ENCODE results near the gene TNFAIP8. TPM values are rescaled to one million over a fixed set of nuclear protein-coding genes. Genes with fewer than 3 reads are reported as not detected.

TNFAIP8 gene
- total RNA-seq, 2 donors from 2014 or later, result 131 to 333 TPM

DNA sequence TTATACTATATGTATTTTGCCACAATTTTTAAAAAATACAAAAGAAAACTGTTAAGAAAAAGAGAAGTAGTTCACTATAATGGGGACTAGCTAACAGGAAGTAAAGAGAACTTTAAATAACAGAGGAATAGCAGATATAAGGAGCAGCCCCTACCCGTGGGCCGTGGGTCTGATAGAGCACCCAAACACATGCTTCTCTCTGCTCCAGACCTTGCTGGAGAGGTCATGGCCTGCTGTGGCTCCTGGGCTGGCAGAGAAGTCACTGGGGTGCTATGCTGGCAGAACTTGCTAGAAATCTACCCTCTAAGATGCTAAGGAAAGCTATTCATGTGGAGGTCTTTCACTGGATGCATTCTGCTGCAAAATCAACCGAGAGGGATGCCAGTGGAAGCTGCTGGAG lies 10.0 kb upstream of the TNFAIP8 start:
- DNase-seq (ENCODE audit: low spot score), result no peak
- Mint-ChIP-seq H3K27me3 (no peaks in the 10 kb centered on the region), H3K27ac (peak overlapping the region; percentile 99), H3K4me1 (ENCODE audit: low read depth in 2 of 2) (peaks cover 86 to 98% of the 10 kb centered on the region in 2 donors), H3K36me3 (peaks cover 4% of the 10 kb centered on the region), H3K4me3 (peak overlapping the region; percentile 85), H3K9me3 (peaks cover 2% of the 10 kb centered on the region)
- no peak for ATAC-seq

GRCh38 chr5:119346394-119346793 lies 9.4 kb upstream of the TNFAIP8 start:
- DNase-seq (ENCODE audit: low spot score) (no peak), ATAC-seq (peak; percentile 48 to 52)
- Mint-ChIP-seq H3K27me3 (no peaks in the 10 kb centered on the region), H3K36me3 (peaks cover 4% of the 10 kb centered on the region), H3K9me3 (peaks cover 2% of the 10 kb centered on the region), H3K4me3 (peak overlapping the region; percentile 85), H3K27ac (peak overlapping the region; percentile 99), H3K4me1 (ENCODE audit: low read depth in 2 of 2) (peaks cover 82 to 95% of the 10 kb centered on the region in 2 donors)

DNA sequence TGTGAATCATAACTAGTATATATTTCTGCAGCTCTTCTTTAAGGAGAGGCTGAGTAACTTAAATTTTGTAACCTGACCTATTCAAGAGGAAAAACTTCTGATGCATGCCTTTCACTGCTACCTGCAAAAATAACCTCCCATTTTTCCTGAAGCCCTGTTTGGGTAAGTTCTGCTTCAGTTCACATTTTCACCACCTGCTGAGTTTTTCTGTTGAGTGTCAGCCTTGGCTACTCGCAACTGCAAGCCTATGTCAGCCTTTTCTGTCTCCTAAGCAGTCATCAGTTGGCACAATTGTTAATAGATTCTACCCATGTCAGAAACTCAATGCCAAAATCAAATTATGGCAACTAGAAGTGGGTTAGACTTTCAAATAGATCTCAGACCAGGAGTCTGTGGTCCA lies 8.2 kb upstream of the TNFAIP8 start:
- no peaks in the 10 kb centered on the region for H3K27me3 Mint-ChIP-seq
- H3K36me3 Mint-ChIP-seq, result peaks cover 4% of the 10 kb centered on the region
- ATAC-seq (no peak), DNase-seq (ENCODE audit: low spot score) (no peak)
- H3K4me1 Mint-ChIP-seq (ENCODE audit: low read depth in 2 of 2), result peaks cover 79 to 94% of the 10 kb centered on the region in 2 donors
- peak overlapping the region; percentile 99 for H3K27ac Mint-ChIP-seq
- H3K9me3 Mint-ChIP-seq, result peaks cover 2% of the 10 kb centered on the region
- peak overlapping the region; percentile 85 for H3K4me3 Mint-ChIP-seq

GRCh38 chr5:119347991-119348390 lies 7.8 kb upstream of the TNFAIP8 start:
- Mint-ChIP-seq H3K9me3 (peaks cover 2% of the 10 kb centered on the region), H3K4me1 (ENCODE audit: low read depth in 2 of 2) (peaks cover 79 to 94% of the 10 kb centered on the region in 2 donors), H3K36me3 (peaks cover 4% of the 10 kb centered on the region), H3K27ac (peak overlapping the region; percentile 99), H3K27me3 (no peaks in the 10 kb centered on the region), H3K4me3 (peak overlapping the region; percentile 85)
- no peak for DNase-seq (ENCODE audit: low spot score)
- ATAC-seq, result no peak

DNA sequence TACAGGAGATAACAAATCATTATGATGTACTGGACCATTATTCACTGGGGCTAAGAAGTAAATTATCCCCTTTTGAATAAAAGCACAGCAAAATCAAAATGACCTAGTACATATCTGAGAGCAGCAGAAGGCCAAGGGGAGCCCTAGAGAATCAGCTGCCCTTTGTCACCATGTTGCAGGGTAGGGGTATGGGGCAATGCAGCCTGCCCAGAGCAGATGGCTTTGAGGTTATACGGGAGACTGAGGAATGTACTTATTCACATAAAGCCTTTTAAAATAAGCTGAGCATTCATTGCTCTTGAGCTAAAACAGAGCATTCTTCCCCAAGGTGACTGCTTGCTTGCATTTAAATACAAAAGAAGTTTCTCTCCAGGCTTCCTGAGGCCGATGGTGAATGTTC lies 2.6 kb upstream of the TNFAIP8 start:
- ATAC-seq (no peak), DNase-seq (ENCODE audit: low spot score) (no peak)
- Mint-ChIP-seq H3K4me1 (ENCODE audit: low read depth in 2 of 2) (peaks cover 57 to 78% of the 10 kb centered on the region in 2 donors), H3K36me3 (peaks cover 26% of the 10 kb centered on the region), H3K27ac (peak overlapping the region; percentile 85 to 99), H3K27me3 (no peaks in the 10 kb centered on the region), H3K9me3 (no peaks in the 10 kb centered on the region), H3K4me3 (peak overlapping the region; percentile 97)

- H3K4me1 Mint-ChIP-seq (ENCODE audit: low read depth in 2 of 2), result peaks cover 56 to 78% of the 10 kb centered on the region in 2 donors
- H3K27me3 Mint-ChIP-seq, result no peaks in the 10 kb centered on the region
- no peak for DNase-seq (ENCODE audit: low spot score)
- peak overlapping the region; percentile 85 to 99 for H3K27ac Mint-ChIP-seq
- peaks cover 31% of the 10 kb centered on the region for H3K36me3 Mint-ChIP-seq
- H3K9me3 Mint-ChIP-seq, result no peaks in the 10 kb centered on the region
- ATAC-seq, result peak; percentile 49 to 82
- H3K4me3 Mint-ChIP-seq, result peak overlapping the region; percentile 97
These were observed 2.0 kb upstream of the TNFAIP8 start for GRCh38 chr5:119353686-119354366.

DNA sequence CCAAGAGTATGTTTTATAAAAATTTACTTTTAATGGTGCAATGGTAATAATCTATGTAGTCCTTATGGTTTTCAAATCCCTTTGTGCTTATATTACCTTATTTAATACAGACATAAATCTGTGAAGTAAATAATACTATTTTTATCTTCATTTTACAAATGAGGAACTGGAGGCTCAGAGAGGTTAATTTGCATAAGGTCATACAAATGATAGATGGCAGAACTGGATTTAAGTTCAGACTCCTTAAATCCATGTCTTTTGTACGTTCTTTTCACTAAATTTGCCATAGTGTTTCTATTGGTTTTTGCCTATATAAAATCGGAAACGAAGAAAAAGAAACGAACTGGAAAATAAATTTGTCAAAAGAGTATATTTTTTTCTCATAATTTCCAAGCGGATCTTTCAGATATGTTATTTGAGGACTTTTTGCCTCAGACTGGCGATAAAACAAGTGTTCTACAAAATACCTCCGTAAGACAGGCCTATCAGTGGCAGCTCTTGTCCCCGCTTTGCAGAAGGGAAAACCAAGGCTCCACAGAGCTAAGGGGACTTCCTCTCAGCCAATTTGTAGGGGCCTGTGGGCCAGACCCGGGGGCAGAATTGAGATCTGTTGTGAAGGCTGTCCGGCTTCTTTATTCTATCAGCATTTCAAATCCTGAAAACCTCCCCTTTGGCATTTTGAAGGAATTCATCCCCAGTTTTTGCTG lies 1.1 kb upstream of the TNFAIP8 start:
- ATAC-seq, result no peak
- Mint-ChIP-seq H3K27ac (peak overlapping the region; percentile 85 to 99), H3K4me1 (ENCODE audit: low read depth in 2 of 2) (peaks cover 57 to 78% of the 10 kb centered on the region in 2 donors), H3K27me3 (no peaks in the 10 kb centered on the region), H3K36me3 (peaks cover 37% of the 10 kb centered on the region), H3K9me3 (no peaks in the 10 kb centered on the region), H3K4me3 (peak overlapping the region; percentile 97)
- no peak for DNase-seq (ENCODE audit: low spot score)

DNA sequence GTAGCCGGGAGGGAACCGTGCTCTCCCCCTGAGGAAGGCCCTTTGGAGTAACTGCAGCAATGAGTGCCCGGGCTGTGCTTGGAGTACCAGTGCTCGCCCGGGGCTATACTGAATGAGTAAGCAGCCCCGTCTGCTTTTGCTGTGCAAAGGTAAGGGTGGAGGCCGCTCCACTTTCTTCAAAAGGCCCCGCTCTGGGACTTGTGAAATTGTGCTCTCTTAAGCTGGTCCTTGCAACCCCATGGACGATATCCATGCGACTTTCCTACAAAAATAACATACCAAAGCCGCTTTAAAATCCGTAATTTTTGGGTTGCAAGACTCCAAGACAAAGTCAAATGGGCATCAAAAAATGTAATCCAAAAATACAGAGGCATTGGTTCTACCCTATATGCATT lies 578 bp upstream of the TNFAIP8 start:
- H3K27me3 Mint-ChIP-seq, result no peaks in the 10 kb centered on the region
- no peaks in the 10 kb centered on the region for H3K9me3 Mint-ChIP-seq
- peak; percentile 24 to 59 for ATAC-seq
- H3K27ac Mint-ChIP-seq, result peak overlapping the region; percentile 85 to 99
- H3K4me1 Mint-ChIP-seq (ENCODE audit: low read depth in 2 of 2), result peaks cover 56 to 78% of the 10 kb centered on the region in 2 donors
- H3K36me3 Mint-ChIP-seq, result peaks cover 37% of the 10 kb centered on the region
- no peak for DNase-seq (ENCODE audit: low spot score)
- peak overlapping the region; percentile 97 for H3K4me3 Mint-ChIP-seq

DNA sequence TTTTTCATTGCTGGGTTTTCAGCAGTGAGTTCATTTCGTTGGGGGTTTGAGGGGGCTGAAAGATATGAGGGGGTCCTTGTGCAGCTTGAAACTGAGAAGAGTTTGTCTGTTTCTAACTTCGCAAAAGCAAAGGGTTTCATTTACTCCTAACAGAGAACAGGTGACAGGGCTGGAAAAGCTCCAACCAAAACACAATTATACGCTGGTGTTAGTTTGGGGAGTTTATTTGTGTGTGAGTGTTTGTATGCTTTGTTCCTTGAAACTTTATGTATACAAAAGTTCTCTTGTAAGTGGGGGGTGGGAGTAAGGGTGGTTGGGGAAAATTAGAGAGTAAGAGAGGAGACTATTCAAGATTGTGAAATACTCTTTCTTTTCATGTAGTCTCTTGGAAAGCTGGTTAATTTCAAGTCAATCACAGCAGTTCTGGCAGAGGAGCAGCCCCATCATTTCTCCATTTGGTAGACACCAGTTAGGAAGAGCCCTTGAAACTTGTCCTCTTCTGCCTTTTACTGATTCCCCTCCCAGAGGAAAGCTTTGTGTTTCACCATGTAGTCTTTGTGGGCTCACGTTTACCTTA lies 881 bp downstream of the TNFAIP8 start:
- H3K27ac Mint-ChIP-seq, result peak overlapping the region; percentile 85 to 99
- peaks cover 46% of the 10 kb centered on the region for H3K36me3 Mint-ChIP-seq
- DNase-seq (ENCODE audit: low spot score) (no peak), ATAC-seq (no peak)
- H3K27me3 Mint-ChIP-seq, result no peaks in the 10 kb centered on the region
- H3K4me1 Mint-ChIP-seq (ENCODE audit: low read depth in 2 of 2), result peaks cover 64 to 81% of the 10 kb centered on the region in 2 donors
- peak overlapping the region; percentile 97 for H3K4me3 Mint-ChIP-seq
- no peaks in the 10 kb centered on the region for H3K9me3 Mint-ChIP-seq

DNA sequence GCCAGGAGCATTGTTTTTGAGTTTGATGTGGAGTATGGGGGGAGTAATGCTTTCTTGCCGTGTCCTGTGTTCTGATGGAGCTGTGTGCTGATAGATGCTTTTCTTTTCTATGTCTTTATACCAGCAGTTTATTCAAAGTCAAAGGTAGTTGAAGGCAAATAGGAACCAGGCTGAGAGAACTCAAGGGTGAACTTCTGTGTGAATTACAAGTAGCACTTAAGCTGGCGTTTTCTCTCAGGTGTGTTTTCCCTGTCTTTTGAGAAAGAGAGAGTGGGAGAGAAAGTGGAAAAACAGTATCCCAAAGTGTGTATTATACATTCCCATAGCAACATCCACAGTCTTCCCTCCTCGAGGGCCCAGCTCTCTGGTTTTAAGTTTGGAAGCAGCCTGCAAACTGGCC lies 1.5 kb downstream of the TNFAIP8 start:
- no peaks in the 10 kb centered on the region for H3K9me3 Mint-ChIP-seq
- ATAC-seq, result no peak
- H3K36me3 Mint-ChIP-seq, result peaks cover 51% of the 10 kb centered on the region
- no peaks in the 10 kb centered on the region for H3K27me3 Mint-ChIP-seq
- peak overlapping the region; percentile 85 to 99 for H3K27ac Mint-ChIP-seq
- H3K4me1 Mint-ChIP-seq (ENCODE audit: low read depth in 2 of 2), result peaks cover 64 to 81% of the 10 kb centered on the region in 2 donors
- no peak for DNase-seq (ENCODE audit: low spot score)
- H3K4me3 Mint-ChIP-seq, result peak overlapping the region; percentile 97

DNA sequence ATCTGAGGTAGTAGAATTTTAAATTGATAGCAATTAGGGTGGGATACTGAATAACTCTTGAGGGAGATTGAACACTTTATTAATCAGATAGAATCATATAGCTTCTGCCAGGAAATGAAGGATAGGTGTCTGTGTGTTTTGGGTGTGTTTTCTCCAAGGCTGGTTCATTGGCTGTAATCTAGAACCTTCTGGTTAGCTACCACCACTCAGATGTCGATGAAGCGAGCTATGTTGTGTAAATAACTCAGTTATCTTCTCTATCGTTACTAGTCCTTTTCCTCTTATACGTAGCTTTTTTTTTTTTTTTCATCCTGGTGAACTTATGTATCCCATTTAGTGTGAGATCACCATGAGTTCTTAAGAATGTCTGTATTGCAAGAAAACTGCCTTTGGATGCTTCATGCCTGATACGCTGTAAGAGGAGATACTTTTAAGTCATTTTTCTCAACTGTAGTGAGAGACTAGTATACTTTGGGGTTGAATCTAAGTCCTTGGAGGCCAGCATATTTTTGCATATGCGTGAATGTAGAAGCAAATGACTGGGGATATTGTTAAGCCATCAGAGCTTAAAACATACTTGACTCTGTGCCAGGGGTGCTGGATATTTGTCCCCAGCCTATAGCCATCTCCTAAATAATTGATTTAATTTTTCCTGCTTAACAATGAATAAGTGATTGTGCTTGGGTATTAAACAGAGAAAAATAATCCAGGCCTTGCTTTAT lies 2.1 kb downstream of the TNFAIP8 start:
- DNase-seq (ENCODE audit: low spot score), result no peak
- H3K36me3 Mint-ChIP-seq, result peaks cover 56% of the 10 kb centered on the region
- H3K4me1 Mint-ChIP-seq (ENCODE audit: low read depth in 2 of 2), result peaks cover 64 to 81% of the 10 kb centered on the region in 2 donors
- H3K9me3 Mint-ChIP-seq, result no peaks in the 10 kb centered on the region
- peak overlapping the region; percentile 85 to 99 for H3K27ac Mint-ChIP-seq
- no peaks in the 10 kb centered on the region for H3K27me3 Mint-ChIP-seq
- H3K4me3 Mint-ChIP-seq, result peak overlapping the region; percentile 97
- no peak for ATAC-seq

DNA sequence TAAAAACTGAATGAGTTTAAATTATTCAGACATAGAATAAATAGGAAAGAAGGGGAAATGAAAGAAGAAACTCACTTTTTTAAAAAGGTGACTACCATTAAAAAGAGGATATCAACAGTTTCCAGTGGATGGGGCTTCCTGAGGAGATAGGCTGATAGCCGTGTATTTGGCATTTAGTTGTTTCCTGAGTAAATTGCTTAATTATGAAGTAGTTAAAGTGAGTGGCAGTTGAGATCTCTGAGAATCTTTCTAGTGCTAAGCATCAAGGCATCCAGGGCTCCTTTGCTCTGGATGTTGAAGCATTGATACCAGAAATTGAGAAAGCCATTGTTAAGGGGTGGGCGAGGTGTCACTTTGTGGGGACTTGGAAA lies 2.7 kb downstream of the TNFAIP8 start:
- H3K36me3 Mint-ChIP-seq, result peaks cover 57% of the 10 kb centered on the region
- H3K4me1 Mint-ChIP-seq (ENCODE audit: low read depth in 2 of 2), result peaks cover 64 to 81% of the 10 kb centered on the region in 2 donors
- H3K4me3 Mint-ChIP-seq, result peak overlapping the region; percentile 97

GRCh38 chr5:119358901-119359603 lies 3.2 kb downstream of the TNFAIP8 start:
- Mint-ChIP-seq H3K9me3 (no peaks in the 10 kb centered on the region), H3K4me3 (peak overlapping the region; percentile 97), H3K27me3 (no peaks in the 10 kb centered on the region), H3K36me3 (peaks cover 57% of the 10 kb centered on the region), H3K4me1 (ENCODE audit: low read depth in 2 of 2) (peaks cover 64 to 81% of the 10 kb centered on the region in 2 donors), H3K27ac (peak overlapping the region; percentile 85 to 99)
- DNase-seq (ENCODE audit: low spot score) (no peak), ATAC-seq (no peak)

More for the DNA sequence above, 2.7 kb downstream of the TNFAIP8 start:
- H3K9me3 Mint-ChIP-seq, result no peaks in the 10 kb centered on the region
- DNase-seq (ENCODE audit: low spot score) (no peak), ATAC-seq (no peak)
- peak overlapping the region; percentile 85 to 99 for H3K27ac Mint-ChIP-seq
- no peaks in the 10 kb centered on the region for H3K27me3 Mint-ChIP-seq
